HepG2 (cell line): ENCODE measurements around the gene UACA. TPM values are rescaled to one million over a fixed set of nuclear protein-coding genes. Genes with fewer than 3 reads are reported as not detected.

Source experiments
- ATAC-seq: fragments of 200-7000 bp; cut with Tn5 transposase; 3 replicates; pipeline ENCODE4 v1.9.1; 2020; ENCODE audit warnings: mild to moderate bottlenecking, moderate library complexity
- BruUV-seq: library from RNA; stranded (reverse); fragments of 400-500 nt; replicated peaks from 2 replicates; lab custom pipeline; 2021; lab: Mats Ljungman, UMichigan
- CTCF ChIA-PET: fragments of 300-600 bp; formaldehyde crosslinking; extraction: SDS; loops from one replicate; lab custom pipeline; 2021; ENCODE audit warnings: low total read pairs, inconsistent platforms, low intra/inter-chr PET ratio; lab: Yijun Ruan, JAX
- POLR2A ChIA-PET: fragments of 350-600 bp; sonication (Branson Sonifier 250); formaldehyde crosslinking; loops from one replicate; lab custom pipeline; 2020; ENCODE audit warnings: antibody characterized with exemption, inconsistent platforms; lab: Yijun Ruan, JAX
- DNase-seq: peaks from one replicate; pipeline ENCODE4 v3.0.0-alpha.2; 2015; ENCODE audit warnings: low spot score
- FAIRE-seq: peaks from 3 replicates; lab custom pipeline; 2011; peaks lifted over from hg19 to GRCh38; lab: Jason Lieb, UNC
- H2AFZ ChIP-seq: one replicate; pipeline ENCODE4 v1.6.1; 2011; ENCODE audit warnings: low read length, inconsistent platforms
- H3K27ac ChIP-seq: fragments of 300-600 bp; 3 replicates; pipeline ENCODE4 v1.8.0; 2011; ENCODE audit warnings: mixed run types, mild to moderate bottlenecking, mixed read lengths, low read length, inconsistent platforms; ENCODE audit not compliant: insufficient read depth; ENCODE audit errors: extremely low read length
- H3K27me3 ChIP-seq, 2 experiments: fragments of 200-600 bp in 1 of 2; 2 replicates in 1 of 2; 3 replicates in 1 of 2; pipeline versions ENCODE4 v1.6.0 to v1.8.0; 2011; ENCODE audit warnings: low read length in 2 of 2, mild to moderate bottlenecking in 2 of 2, moderate library complexity in 2 of 2, inconsistent platforms in 1 of 2; ENCODE audit not compliant: insufficient read depth in 2 of 2, control insufficient read depth in 1 of 2
- H3K36me3 ChIP-seq, 2 experiments: fragments of 200-600 bp in 1 of 2; replicated peaks in 1 of 2; 2 replicates in 1 of 2; 3 replicates in 1 of 2; pipeline versions ENCODE4 v1.5.1 to v1.8.0; 2011; ENCODE audit warnings: low read length in 2 of 2, inconsistent platforms in 1 of 2; ENCODE audit not compliant: insufficient read depth in 2 of 2, control insufficient read depth in 1 of 2
- H3K4me1 ChIP-seq: 2 replicates; pipeline ENCODE4 v1.5.1; 2012; ENCODE audit warnings: low read length, inconsistent platforms; ENCODE audit not compliant: insufficient read depth
- H3K4me2 ChIP-seq: 2 replicates; pipeline ENCODE4 v1.6.0; 2011; ENCODE audit warnings: low read depth, low read length, inconsistent platforms
- H3K4me3 ChIP-seq, 3 experiments: fragments of 200-600 bp in 1 of 3; sonication (generic), shearing (Covaris generic) in 1 of 3; replicated peaks in 1 of 3; 2 replicates each; pipeline ENCODE4 v1.5.1; 2011 to 2016; ENCODE audit warnings: low read length in 3 of 3, inconsistent platforms in 2 of 3, low read depth in 2 of 3, mild to moderate bottlenecking in 2 of 3, control low read depth in 1 of 3, mixed read lengths in 1 of 3; ENCODE audit not compliant: insufficient read depth in 1 of 3
- H3K79me2 ChIP-seq: one replicate; pipeline ENCODE4 v1.6.1; 2011; ENCODE audit warnings: low read length, inconsistent platforms; ENCODE audit not compliant: insufficient read depth
- H3K9ac ChIP-seq: 2 replicates; pipeline ENCODE4 v1.6.0; 2011; ENCODE audit warnings: mild to moderate bottlenecking, low read depth, low read length, inconsistent platforms; ENCODE audit not compliant: insufficient read depth
- H3K9me3 ChIP-seq: 2 replicates; pipeline ENCODE4 v1.5.1; 2012; ENCODE audit warnings: mild to moderate bottlenecking, low read length
- H4K20me1 ChIP-seq: 2 replicates; pipeline ENCODE4 v1.6.0; 2011; ENCODE audit warnings: inconsistent platforms, mild to moderate bottlenecking, low read length, moderate library complexity; ENCODE audit not compliant: insufficient read depth
- ARID5B ChIP-seq: IDR thresholded peaks from 2 replicates; pipeline ENCODE4 v1.4.0; 2020; ENCODE audit warnings: mild to moderate bottlenecking, missing genetic modification reagents
- HNF4A ChIP-seq: sonication (generic); formaldehyde crosslinking; IDR thresholded peaks from 2 replicates; pipeline ENCODE4 v1.4.0; 2020; ENCODE audit warnings: missing genetic modification reagents
- LCORL ChIP-seq, 2 experiments: fragments of 450-650 bp in 1 of 2; sonication (generic) in 1 of 2; formaldehyde crosslinking in 1 of 2; IDR thresholded peaks; 2 replicates each; pipeline versions ENCODE4 v1.5.0 to v1.6.1; 2017 to 2020; ENCODE audit warnings: antibody characterized with exemption in 1 of 2, missing genetic modification reagents in 1 of 2
- NCOA5 ChIP-seq: sonication (generic); formaldehyde crosslinking; IDR thresholded peaks from 2 replicates; pipeline ENCODE4 v1.4.0; 2020; ENCODE audit warnings: missing genetic modification reagents
- NR2F1 ChIP-seq, 2 experiments: fragments of 450-650 bp in 1 of 2; formaldehyde crosslinking in 1 of 2; IDR thresholded peaks; 2 replicates each; pipeline versions ENCODE4 v1.5.0 to v1.6.1; 2016 to 2020; ENCODE audit warnings: mild to moderate bottlenecking in 1 of 2, missing compliant biosample characterization in 1 of 2, missing genetic modification reagents in 1 of 2, moderate library complexity in 1 of 2
- NR2F2 ChIP-seq: IDR thresholded peaks from 2 replicates; pipeline ENCODE4 v1.6.1; 2012; ENCODE audit warnings: low read depth, inconsistent platforms, borderline replicate concordance
- NR2F6 ChIP-seq, 2 experiments: IDR thresholded peaks; 2 replicates each; pipeline ENCODE4 v1.6.1; 2016; ENCODE audit warnings: antibody characterized with exemption in 1 of 2, mild to moderate bottlenecking in 1 of 2
- PHF21A ChIP-seq: sonication (generic); formaldehyde crosslinking; IDR thresholded peaks from 2 replicates; pipeline ENCODE4 v1.5.0; 2020; ENCODE audit warnings: mild to moderate bottlenecking, missing genetic modification reagents
- SALL1 ChIP-seq: sonication (generic); formaldehyde crosslinking; IDR thresholded peaks from 2 replicates; pipeline ENCODE4 v1.8.0; 2022; ENCODE audit warnings: mild to moderate bottlenecking, missing genetic modification reagents
- SAP130 ChIP-seq: IDR thresholded peaks from 2 replicates; pipeline ENCODE4 v1.6.1; 2016; ENCODE audit warnings: low read depth
- TEAD3 ChIP-seq: optimal IDR thresholded peaks from 2 replicates; pipeline ENCODE3; 2016; ENCODE audit warnings: borderline replicate concordance
- ZBTB20 ChIP-seq: sonication (generic); formaldehyde crosslinking; IDR thresholded peaks from 2 replicates; pipeline ENCODE4 v1.8.1; 2023; ENCODE audit warnings: missing genetic modification reagents, low read depth, mild to moderate bottlenecking, borderline replicate concordance
- ZFX ChIP-seq: sonication (generic); formaldehyde crosslinking; IDR thresholded peaks from 2 replicates; pipeline ENCODE4 v1.4.0; 2020; ENCODE audit warnings: mild to moderate bottlenecking, low read depth, missing genetic modification reagents, moderate library complexity
- ZNF292 ChIP-seq: sonication (generic); formaldehyde crosslinking; IDR thresholded peaks from 2 replicates; pipeline ENCODE4 v1.8.1; 2022; ENCODE audit warnings: mild to moderate bottlenecking, low read depth, missing genetic modification reagents, borderline replicate concordance
- ZNF431 ChIP-seq: sonication (generic); formaldehyde crosslinking; IDR thresholded peaks from 2 replicates; pipeline ENCODE4 v1.9.0; 2022; ENCODE audit warnings: missing genetic modification reagents, low read depth, mild to moderate bottlenecking, borderline replicate concordance
- ZNF775 ChIP-seq: sonication (generic); formaldehyde crosslinking; IDR thresholded peaks from 2 replicates; pipeline ENCODE4 v1.4.0; 2020; ENCODE audit warnings: missing genetic modification reagents, mild to moderate bottlenecking, moderate library complexity, borderline replicate concordance
- ZSCAN12 ChIP-seq: sonication (generic); formaldehyde crosslinking; IDR thresholded peaks from 2 replicates; pipeline ENCODE4 v1.9.0; 2021; ENCODE audit warnings: mild to moderate bottlenecking, missing genetic modification reagents
- WGBS: methylation state at CpG from one replicate; pipeline ENCODE4 v1.1.6; 2017; ENCODE audit warnings: low lambda C conversion rate; 5-methylcytosine and 5-hydroxymethylcytosine counted together
- in situ Hi-C: cut with HindIII; loops from 2 replicates; pipeline ENCODE4 v1.10.0; 2017; ENCODE audit warnings: low pct_unique_long_range_greater_than_20kb; ENCODE audit not compliant: extremely low pct_ligation_motif_present
- intact Hi-C: fragments of 100-400 bp; cut with micrococcal nuclease; formaldehyde crosslinking; loops from one replicate; pipeline ENCODE4 v1.10.0; 2022; ENCODE audit not compliant: unreplicated experiment
- polyA plus RNA-seq, 8 experiments: library from polyadenylated mRNA; depleted of rRNA in 3 of 8; stranded (reverse) in 7 of 8; unstranded in 1 of 8; fragments of >200 nt; fragmentation: Illumina TruSeq in 4 of 8; extraction: Trizol in 4 of 8; gene quantifications; 2 replicates each; pipeline versions ENCODE4 v1.2.1 to v1.2.3, GENCODE V29; 2011 to 2016; ENCODE audit warnings: low read depth in 4 of 8, missing spikeins in 1 of 8, mixed read lengths in 1 of 8; ENCODE audit not compliant: insufficient read depth in 1 of 8
- total RNA-seq, 5 experiments: library from RNA; depleted of rRNA; stranded (reverse); fragments of >200 nt; fragmentation: Illumina TruSeq; extraction: Trizol; gene quantifications; 2 replicates each; pipeline ENCODE4 v1.2.3, GENCODE V29; 2016; ENCODE audit warnings: low read depth in 1 of 5

Gene UACA
- total and polyA plus RNA-seq, 2 of the 13 experiments (the other 11 are each of a cell fraction or from before 2014, with no cell fraction given) = 17.8 to 39.2 TPM

GRCh38 chr15:70801109-70801508 lies 37.8 kb upstream of the UACA start (continued):
- no peak for TF ChIP-seq NCOA5 (CRISPR knock-in tag)

- POLR2A ChIA-PET = interaction anchor here (1.3 kb wide), 1 partner anchor 36 kb away, joined by 3 read pairs; the partner anchor contains the start of gene UACA
- TF ChIP-seq ZNF775 (CRISPR knock-in tag) (no peak), ZFX (CRISPR knock-in tag) (0 out of 2 replicates have a peak, but pooled peaks have one; percentile 30), SALL1 (CRISPR knock-in tag) (peak; percentile 29; the same call in 1 of the 2 replicates), NR2F6 (IDR thresholded peaks at IDR 0.05) (peak; percentile 70), NR2F6 (CRISPR knock-in tag; IDR thresholded peaks at IDR 0.05) (peak; percentile 68), SAP130 (peak; percentile 40; the same call in 1 of the 2 replicates), ZNF292 (CRISPR knock-in tag) (peak; percentile 58; the same call in 1 of the 2 replicates), NR2F2 (0 out of 2 replicates have a peak, but pooled peaks have one; percentile 20), ZBTB20 (CRISPR knock-in tag) (no peak), LCORL (IDR thresholded peaks at IDR 0.05) (no peak), LCORL (CRISPR knock-in tag; IDR thresholded peaks at IDR 0.05) (no peak), ZSCAN12 (CRISPR knock-in tag) (no peak), PHF21A (CRISPR knock-in tag) (0 out of 2 replicates have a peak, but pooled peaks have one; percentile 25), TEAD3 (peak; percentile 88), ZNF431 (CRISPR knock-in tag) (peak; percentile 38; the same call in 1 of the 2 replicates), HNF4A (peak; percentile 62), NR2F1 (CRISPR knock-in tag; IDR thresholded peaks at IDR 0.05) (peak; percentile 43 to 81; a peak in 3 of 4 replicates), ARID5B (CRISPR knock-in tag) (peak; percentile 73)
Measured at GRCh38 chr15:70799667-70800450, 36.5 kb upstream of the UACA start.

More at GRCh38 chr15:70799667-70800450, 36.5 kb upstream of the UACA start:
- Histone ChIP-seq H3K79me2 (no peaks in the 10 kb centered on the region), H3K9me3 (no peaks in the 10 kb centered on the region), H3K27ac (no peak overlapping the region), H3K9ac (no peak overlapping the region), H3K36me3 (no peaks in the 10 kb centered on the region), H2AFZ (no peak overlapping the region), H3K4me2 (peak overlapping the region; percentile 32; the same call in 1 of the 2 replicates), H3K4me1 (peaks cover 39% of the 10 kb centered on the region), H3K4me3 (no peak overlapping the region), H4K20me1 (no peaks in the 10 kb centered on the region), H3K27me3 (no peaks in the 10 kb centered on the region; a peak in 1 of 5 replicates)
- BruUV-seq = no TSS peak
- in situ Hi-C loops (no loop called here), intact Hi-C loops (no loop called here)
- peak; percentile 96 for ATAC-seq
- WGBS = 39% methylated on average over 8 of the region's 9 CpGs
- DNase-seq = peak; percentile 66
- peak; percentile 76 for FAIRE-seq
- CTCF ChIA-PET = no interaction called here
